ENCODE measurements around the gene SLC8A1. TPM values are rescaled to one million over a fixed set of nuclear protein-coding genes. Genes with fewer than 3 reads are reported as not detected.
"Not testable (repeated sequence)": the region's sequence is repeated elsewhere in the genome, so short reads cannot be mapped to it uniquely, and the experiment has no call there.

The SLC8A1 gene
- total RNA-seq, 1 experiment from 2014 or later: 1.6 TPM

- H3K9me3 Mint-ChIP-seq (ENCODE audit: unreplicated experiment): peaks cover 7% of the 10 kb centered on the region
- DNase-seq (ENCODE audit: unreplicated experiment): no peak
- no peaks in the 10 kb centered on the region for H3K4me1 Mint-ChIP-seq (ENCODE audit: insufficient read depth, unreplicated experiment)
- BruUV-seq (replicated peaks): no TSS peak
- H3K4me3 Mint-ChIP-seq (ENCODE audit: unreplicated experiment): no peak overlapping the region
- no peaks in the 10 kb centered on the region for H3K36me3 Mint-ChIP-seq (ENCODE audit: insufficient read depth, unreplicated experiment)
- POLR2A ChIA-PET: interaction anchor here (0.6 kb wide), 1 partner anchor 139 kb away, joined by 4 read pairs; no protein-coding TSS in a partner anchor
- H3K27me3 Mint-ChIP-seq (ENCODE audit: insufficient read depth, unreplicated experiment): no peaks in the 10 kb centered on the region
- intact Hi-C loops (cut with micrococcal nuclease): no loop called here
- no peak for TF ChIP-seq CTCF (IDR thresholded peaks at IDR 0.05; ENCODE audit: unreplicated experiment)
- H3K27ac Mint-ChIP-seq (ENCODE audit: low read depth, unreplicated experiment): peak overlapping the region; percentile 18
- CTCF ChIA-PET: interaction anchor here (0.6 kb wide), 1 partner anchor 1458 kb away, joined by 3 read pairs; no protein-coding TSS in a partner anchor
Observed at GRCh38 chr2:40087927-40088326, 364.0 kb downstream of the SLC8A1 start.

- ChIA-PET CTCF (interaction anchor here (0.5 kb wide), 1 partner anchor 53 kb away, joined by 3 read pairs; no protein-coding TSS in a partner anchor), POLR2A (interaction anchor here (0.6 kb wide), 1 partner anchor 138 kb away, joined by 4 read pairs; no protein-coding TSS in a partner anchor)
- Mint-ChIP-seq H3K27me3 (ENCODE audit: insufficient read depth, unreplicated experiment) (no peaks in the 10 kb centered on the region), H3K9me3 (ENCODE audit: unreplicated experiment) (peaks cover 7% of the 10 kb centered on the region), H3K36me3 (ENCODE audit: insufficient read depth, unreplicated experiment) (no peaks in the 10 kb centered on the region), H3K27ac (ENCODE audit: low read depth, unreplicated experiment) (peak overlapping the region; percentile 18), H3K4me3 (ENCODE audit: unreplicated experiment) (no peak overlapping the region), H3K4me1 (ENCODE audit: insufficient read depth, unreplicated experiment) (no peaks in the 10 kb centered on the region)
- BruUV-seq (replicated peaks): no TSS peak
- intact Hi-C loops (cut with micrococcal nuclease): no loop called here
- TF ChIP-seq CTCF (IDR thresholded peaks at IDR 0.05; ENCODE audit: unreplicated experiment): no peak
- no peak for DNase-seq (ENCODE audit: unreplicated experiment)
Observed at GRCh38 chr2:40087434-40087833, 364.5 kb downstream of the SLC8A1 start.

- CTCF ChIA-PET: no interaction called here
- TF ChIP-seq CTCF (IDR thresholded peaks at IDR 0.05; ENCODE audit: unreplicated experiment): no peak
- no TSS peak for BruUV-seq (replicated peaks)
Observed at GRCh38 chr2:40085786-40086185, 366.1 kb downstream of the SLC8A1 start.

GRCh38 chr2:40073336-40073735, 378.6 kb downstream of the SLC8A1 start:
- H3K4me1 Mint-ChIP-seq (ENCODE audit: insufficient read depth, unreplicated experiment); CTCF ChIA-PET; POLR2A ChIA-PET; H3K4me3 Mint-ChIP-seq (ENCODE audit: unreplicated experiment); BruUV-seq (replicated peaks); H3K36me3 Mint-ChIP-seq (ENCODE audit: insufficient read depth, unreplicated experiment); H3K27ac Mint-ChIP-seq (ENCODE audit: low read depth, unreplicated experiment); DNase-seq (ENCODE audit: unreplicated experiment); intact Hi-C loops (cut with micrococcal nuclease); H3K27me3 Mint-ChIP-seq (ENCODE audit: insufficient read depth, unreplicated experiment): not testable (repeated sequence)
- H3K9me3 Mint-ChIP-seq (ENCODE audit: unreplicated experiment): peaks cover 17% of the 10 kb centered on the region

More at GRCh38 chr2:40085786-40086185, 366.1 kb downstream of the SLC8A1 start:
- DNase-seq (ENCODE audit: unreplicated experiment): no peak
- peaks cover 7% of the 10 kb centered on the region for H3K9me3 Mint-ChIP-seq (ENCODE audit: unreplicated experiment)
- no peaks in the 10 kb centered on the region for H3K4me1 Mint-ChIP-seq (ENCODE audit: insufficient read depth, unreplicated experiment)
- intact Hi-C loops (cut with micrococcal nuclease): no loop called here
- no peaks in the 10 kb centered on the region for H3K36me3 Mint-ChIP-seq (ENCODE audit: insufficient read depth, unreplicated experiment)
- POLR2A ChIA-PET: interaction anchor here (1.2 kb wide), 1 partner anchor 9 kb away, joined by 3 read pairs; no protein-coding TSS in a partner anchor
- H3K27ac Mint-ChIP-seq (ENCODE audit: low read depth, unreplicated experiment): no peak overlapping the region
- H3K4me3 Mint-ChIP-seq (ENCODE audit: unreplicated experiment): no peak overlapping the region
- no peaks in the 10 kb centered on the region for H3K27me3 Mint-ChIP-seq (ENCODE audit: insufficient read depth, unreplicated experiment)
